Tibial nerve (tissue), 3 donors: ENCODE measurements around the gene RFC1.

Experiments used
- CTCF ChIP-seq, 5 experiments: fragments of 200-600 bp in 3 of 5; fragments of 450-650 bp in 2 of 5; sonication (generic) in 3 of 5; IDR thresholded peaks; one replicate each; pipeline ENCODE4 v1.5.1; 2016 to 2019; ENCODE audit warnings: antibody characterized with exemption in 5 of 5, mild to moderate bottlenecking in 3 of 5, moderate library complexity in 2 of 5
- POLR2A ChIP-seq, 2 donors: fragments of 450-650 bp; IDR thresholded peaks; one replicate each; pipeline ENCODE4 v1.6.1; 2017; ENCODE audit warnings: antibody characterized with exemption in 2 of 2, mild to moderate bottlenecking in 2 of 2, moderate library complexity in 2 of 2

- no peak for TF ChIP-seq CTCF (IDR thresholded peaks at IDR 0.05)
- TF ChIP-seq POLR2A (IDR thresholded peaks at IDR 0.05), result no peak
Observed at GRCh38 chr4:39362827-39363226, 3.3 kb downstream of the RFC1 start.
